ENCODE measurements around the gene CLCN4.

CLCN4 gene

DNA sequence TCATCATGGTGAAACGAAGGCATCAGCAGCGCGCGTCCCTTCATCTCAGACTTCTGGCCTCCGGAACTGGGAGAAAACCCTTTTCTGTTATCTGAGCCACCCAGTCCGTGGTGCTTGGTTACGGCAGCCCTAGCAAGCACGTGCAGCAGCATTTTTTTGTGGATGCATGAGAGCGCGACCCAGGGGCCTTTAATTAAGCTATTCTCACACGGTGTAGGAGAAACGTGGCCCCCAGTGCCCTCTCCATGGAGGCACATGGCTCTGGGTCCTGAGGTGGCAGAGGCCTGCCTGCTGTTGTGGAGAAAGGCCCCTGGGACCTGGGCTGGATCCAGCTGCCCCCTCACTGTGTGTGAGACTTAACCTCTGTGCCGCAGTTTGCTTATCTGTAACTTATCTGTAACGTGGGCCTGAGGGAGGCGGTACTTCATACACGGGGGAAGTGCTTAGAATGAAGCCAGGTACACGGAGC, 9.5 kb downstream of the CLCN4 start:
- FAIRE-seq: no peak
- no peak for DNase-seq (ENCODE audit: insufficient read length, low spot score)
- TF ChIP-seq, protein P1, sequence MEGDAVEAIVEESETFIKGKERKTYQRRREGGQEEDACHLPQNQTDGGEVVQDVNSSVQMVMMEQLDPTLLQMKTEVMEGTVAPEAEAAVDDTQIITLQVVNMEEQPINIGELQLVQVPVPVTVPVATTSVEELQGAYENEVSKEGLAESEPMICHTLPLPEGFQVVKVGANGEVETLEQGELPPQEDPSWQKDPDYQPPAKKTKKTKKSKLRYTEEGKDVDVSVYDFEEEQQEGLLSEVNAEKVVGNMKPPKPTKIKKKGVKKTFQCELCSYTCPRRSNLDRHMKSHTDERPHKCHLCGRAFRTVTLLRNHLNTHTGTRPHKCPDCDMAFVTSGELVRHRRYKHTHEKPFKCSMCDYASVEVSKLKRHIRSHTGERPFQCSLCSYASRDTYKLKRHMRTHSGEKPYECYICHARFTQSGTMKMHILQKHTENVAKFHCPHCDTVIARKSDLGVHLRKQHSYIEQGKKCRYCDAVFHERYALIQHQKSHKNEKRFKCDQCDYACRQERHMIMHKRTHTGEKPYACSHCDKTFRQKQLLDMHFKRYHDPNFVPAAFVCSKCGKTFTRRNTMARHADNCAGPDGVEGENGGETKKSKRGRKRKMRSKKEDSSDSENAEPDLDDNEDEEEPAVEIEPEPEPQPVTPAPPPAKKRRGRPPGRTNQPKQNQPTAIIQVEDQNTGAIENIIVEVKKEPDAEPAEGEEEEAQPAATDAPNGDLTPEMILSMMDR (IDR thresholded peaks at IDR 0.05; ENCODE audit: insufficient read depth, missing control alignments): no peak

DNA sequence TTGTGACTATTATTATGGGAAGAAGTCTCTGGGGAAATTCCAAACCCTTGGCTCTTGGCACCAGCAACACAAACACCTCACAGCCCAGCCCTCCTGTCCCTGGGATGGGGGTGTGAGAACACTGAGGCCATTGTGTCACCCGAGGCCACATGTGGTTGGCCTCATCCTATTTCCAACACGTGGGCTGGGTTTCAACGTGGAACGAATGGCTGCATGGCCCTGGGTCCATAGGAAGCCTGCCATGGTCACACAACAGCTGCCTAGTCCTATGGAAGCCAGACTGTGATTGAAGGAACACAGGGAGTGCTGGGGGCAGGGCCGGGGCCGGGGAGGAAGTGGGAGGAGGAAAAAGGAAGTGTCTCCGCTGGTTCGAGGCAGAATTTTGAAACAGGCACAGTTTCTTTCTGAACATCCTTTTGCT, 10.0 kb downstream of the CLCN4 start:
- TF ChIP-seq, protein P1 (IDR thresholded peaks at IDR 0.05; ENCODE audit: insufficient read depth, missing control alignments): no peak
- DNase-seq (ENCODE audit: insufficient read length, low spot score) (no peak), FAIRE-seq (no peak)

DNA sequence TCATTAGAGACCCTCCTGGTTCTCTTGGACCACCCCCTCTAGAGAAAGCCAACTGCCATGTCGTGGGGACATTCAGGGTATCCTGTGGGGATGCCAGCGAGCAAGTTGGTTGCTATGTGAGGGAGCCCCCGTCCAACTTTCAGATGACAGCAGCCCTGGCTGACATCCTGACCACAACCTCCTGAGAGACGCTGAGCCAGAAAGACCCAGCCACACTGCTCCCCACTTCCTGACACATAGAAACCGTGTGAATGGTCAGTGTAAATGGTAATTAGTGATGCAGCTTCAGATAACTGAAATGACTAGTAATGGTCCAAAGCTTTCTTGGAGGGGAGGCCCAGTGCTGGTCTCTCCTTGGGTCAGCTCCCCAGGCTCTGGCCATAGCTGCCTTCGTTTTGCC, 10.8 kb downstream of the CLCN4 start:
- no peak for FAIRE-seq
- TF ChIP-seq, protein P1 (IDR thresholded peaks at IDR 0.05; ENCODE audit: insufficient read depth, missing control alignments): no peak
- DNase-seq (ENCODE audit: insufficient read length, low spot score): no peak

DNA sequence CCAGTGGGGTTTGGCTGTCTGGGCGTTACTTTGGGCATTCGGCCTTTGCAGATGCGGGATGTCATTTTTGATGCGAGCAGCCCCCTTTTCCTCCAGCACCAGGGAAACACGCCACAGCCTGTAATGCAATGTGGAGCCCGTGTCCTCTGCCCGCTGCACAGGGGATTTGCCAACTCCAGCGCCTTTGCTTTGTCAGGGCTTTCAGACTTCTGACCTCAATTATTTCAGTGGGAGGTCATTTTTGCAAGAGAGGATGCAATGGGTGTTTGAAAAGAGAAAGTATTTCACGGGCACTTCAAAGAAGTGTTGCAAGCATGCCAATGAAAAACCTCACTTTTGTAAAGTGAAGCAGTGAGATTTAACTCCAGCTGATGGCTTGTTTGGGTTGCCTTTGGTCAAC, 11.5 kb downstream of the CLCN4 start:
- DNase-seq (ENCODE audit: insufficient read length, low spot score) (no peak), FAIRE-seq (no peak)
- TF ChIP-seq, protein P1 (IDR thresholded peaks at IDR 0.05; ENCODE audit: insufficient read depth, missing control alignments): no peak

DNA sequence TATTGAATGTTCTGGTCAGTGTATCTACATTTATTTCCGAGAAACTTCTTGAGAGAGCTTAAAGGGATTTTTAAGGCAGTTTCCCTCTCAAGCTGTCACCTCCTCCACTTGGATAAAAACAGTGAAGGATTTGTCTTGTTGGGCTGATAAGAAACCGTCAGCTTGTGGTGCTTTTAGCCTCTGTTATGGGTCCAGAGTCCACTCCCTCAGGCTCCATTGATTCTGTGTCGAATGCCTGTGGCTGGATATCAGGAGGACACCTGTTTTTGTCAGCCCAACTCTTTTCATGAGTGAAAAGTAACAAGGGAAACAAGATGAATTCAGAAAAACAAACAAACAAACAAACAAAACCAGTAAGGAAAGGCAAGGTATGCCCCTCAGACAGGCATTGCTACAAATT, 12.4 kb downstream of the CLCN4 start:
- FAIRE-seq (no peak), DNase-seq (ENCODE audit: insufficient read length, low spot score) (no peak)
- TF ChIP-seq, protein P1 (IDR thresholded peaks at IDR 0.05; ENCODE audit: insufficient read depth, missing control alignments): no peak

DNA sequence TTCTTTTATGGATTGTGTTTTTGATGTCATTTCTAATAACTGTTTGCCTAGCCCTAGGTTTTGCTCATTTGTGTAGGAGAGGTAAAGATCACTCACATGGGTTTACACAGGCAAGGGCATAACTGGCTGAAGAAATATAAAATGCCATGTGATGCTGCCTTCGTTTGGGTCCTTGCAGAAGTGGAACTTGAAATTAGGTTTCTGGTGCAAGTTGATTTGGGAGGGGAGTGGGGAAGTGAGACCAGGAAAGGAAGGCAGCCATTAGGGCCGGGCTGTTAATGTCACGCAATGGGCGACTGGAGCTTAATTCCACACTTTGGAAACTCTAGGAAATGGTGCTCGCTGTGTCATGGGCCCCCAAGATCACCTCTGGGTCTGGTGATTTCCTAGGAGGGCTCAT, 14.5 kb downstream of the CLCN4 start:
- TF ChIP-seq, protein P1 (IDR thresholded peaks at IDR 0.05; ENCODE audit: insufficient read depth, missing control alignments): no peak
- FAIRE-seq (no peak), DNase-seq (ENCODE audit: insufficient read length, low spot score) (no peak)

DNA sequence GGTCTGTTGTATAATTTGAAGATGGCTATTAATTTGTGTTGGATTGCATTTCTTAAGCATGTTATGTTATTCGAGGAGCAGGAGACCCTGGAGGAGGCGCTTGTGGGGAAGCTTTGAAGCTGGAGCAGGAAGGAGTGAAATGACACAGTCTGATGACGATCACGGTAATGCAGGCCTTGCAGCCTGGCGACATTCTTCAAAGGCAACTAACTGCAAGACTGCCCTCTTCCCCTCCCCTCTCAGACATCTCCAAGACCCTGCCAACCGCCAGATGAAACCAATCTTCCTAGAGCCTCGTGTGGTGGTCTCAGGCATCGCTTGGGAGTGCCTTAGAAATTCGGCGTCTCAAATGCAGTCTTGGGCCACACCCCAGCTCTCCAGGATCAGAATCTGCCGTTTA, 16.1 kb downstream of the CLCN4 start:
- TF ChIP-seq, protein P1 (IDR thresholded peaks at IDR 0.05; ENCODE audit: insufficient read depth, missing control alignments): no peak
- FAIRE-seq: no peak
- DNase-seq (ENCODE audit: insufficient read length, low spot score): no peak

Measured in D721Med (cell line).